Tibial nerve (tissue), 4 donors: Measurements from ENCODE around the gene PRRG1. TPM values are rescaled to one million over a fixed set of nuclear protein-coding genes. Genes with fewer than 3 reads are reported as not detected.
"Not testable (repeated sequence)": the region's sequence is repeated elsewhere in the genome, so short reads cannot be mapped to it uniquely, and the experiment has no call there.

Experiments
- DNase-seq, 2 donors: peaks; one replicate each; pipeline ENCODE4 v3.0.0-alpha.2; 2019; ENCODE audit warnings: low spot score in 2 of 2
- H3K27ac ChIP-seq, 4 donors: fragments of 200-600 bp; sonication (generic) in 3 of 4; one replicate each; pipeline ENCODE4 v1.5.1; 2017 to 2019; ENCODE audit warnings: mild to moderate bottlenecking in 1 of 4
- H3K27me3 ChIP-seq, 2 donors: fragments of 200-600 bp; sonication (generic) in 1 of 2; one replicate each; pipeline versions ENCODE4 v1.5.1 to v1.6.0; 2017 to 2019
- H3K36me3 ChIP-seq, 3 donors: fragments of 200-600 bp; sonication (generic); one replicate each; pipeline ENCODE4 v1.5.1; 2018 to 2019
- H3K4me1 ChIP-seq, 4 donors: fragments of 200-600 bp; sonication (generic) in 3 of 4; one replicate each; pipeline ENCODE4 v1.5.1; 2017 to 2019
- H3K4me3 ChIP-seq, 4 donors: fragments of 200-600 bp; sonication (generic) in 3 of 4; one replicate each; pipeline ENCODE4 v1.5.1; 2017 to 2019; ENCODE audit warnings: mild to moderate bottlenecking in 1 of 4, moderate library complexity in 1 of 4
- H3K9me3 ChIP-seq, 4 donors: fragments of 200-600 bp; sonication (generic) in 3 of 4; one replicate each; pipeline ENCODE4 v1.5.1; 2017 to 2019
- EP300 ChIP-seq, 2 donors: sonication (generic); formaldehyde crosslinking; IDR thresholded peaks; one replicate each; pipeline ENCODE4 v1.6.1; 2017; ENCODE audit warnings: antibody characterized with exemption in 2 of 2, mild to moderate bottlenecking in 1 of 2
- POLR2A ChIP-seq, 2 donors: fragments of 450-650 bp; IDR thresholded peaks; one replicate each; pipeline ENCODE4 v1.6.1; 2017; ENCODE audit warnings: antibody characterized with exemption in 2 of 2, mild to moderate bottlenecking in 2 of 2, moderate library complexity in 2 of 2
- WGBS, 2 donors: methylation state at CpG; one replicate each; pipeline ENCODE4 v1.1.5; 2018; 5-methylcytosine and 5-hydroxymethylcytosine counted together
- total RNA-seq, 4 donors: library from RNA; depleted of rRNA; stranded (reverse); fragments of >200 nt; gene quantifications; one replicate each; pipeline ENCODE4 v1.1.0, GENCODE V29; 2016
- TF ChIP-seq, protein P1 (sequence below), 5 experiments: fragments of 200-600 bp in 3 of 5; fragments of 450-650 bp in 2 of 5; sonication (generic) in 3 of 5; IDR thresholded peaks; one replicate each; pipeline ENCODE4 v1.5.1; 2016 to 2019; ENCODE audit warnings: antibody characterized with exemption in 5 of 5, mild to moderate bottlenecking in 3 of 5, moderate library complexity in 2 of 5

Gene PRRG1
- 10 to 100 TPM; 15.5 to 21.3 (median 18.4) TPM for total RNA-seq

DNA sequence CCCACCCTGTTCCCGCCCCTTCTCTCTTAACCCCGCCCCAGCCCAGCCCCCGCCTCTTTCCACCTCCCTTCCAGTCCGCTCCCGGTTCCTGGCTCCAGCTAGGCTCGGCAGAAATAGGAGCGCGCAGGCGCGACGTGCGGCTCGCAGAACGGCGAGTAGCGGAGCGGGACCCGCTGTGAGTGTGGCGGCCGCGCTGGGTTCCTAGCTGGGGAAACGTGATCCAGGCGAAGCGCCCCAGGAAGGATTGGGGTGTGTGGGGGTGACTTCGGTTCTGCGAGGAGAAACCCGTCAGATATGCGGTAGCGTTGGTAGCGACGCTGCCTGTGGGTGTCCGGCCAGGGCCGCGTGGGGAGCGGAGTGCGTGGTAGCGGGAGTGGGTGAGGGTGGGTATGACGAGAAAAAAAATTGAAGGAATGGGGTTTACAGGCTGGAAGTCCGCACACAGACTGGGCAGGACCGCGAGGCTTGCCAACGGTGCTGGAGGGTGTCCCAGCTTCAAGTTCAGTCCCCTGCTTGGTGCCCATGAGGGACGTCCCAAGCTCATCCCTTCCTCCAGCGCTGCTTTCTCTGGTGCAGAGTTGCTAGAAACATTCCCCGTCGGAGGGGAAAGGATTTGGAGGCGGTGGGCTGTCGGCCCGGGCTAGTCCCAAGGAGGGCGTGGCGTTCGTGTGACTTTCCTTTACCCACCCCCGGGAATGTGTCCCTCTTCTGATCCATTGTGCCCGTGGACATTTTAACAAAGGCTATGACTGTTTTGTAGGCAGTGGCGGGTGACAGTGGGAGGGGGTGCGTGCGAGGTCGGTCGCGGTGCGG, at the start of gene PRRG1:
PRRG1 (plus strand) TSS at position 144 of the 813 bp plus-strand sequence. CDS start 56,886 bp downstream, outside the sequence.
- Histone ChIP-seq H3K9me3 (no peaks in the 10 kb centered on the region), H3K4me1 (peaks cover 0 to 25% (median 0%) of the 10 kb centered on the region in 4 donors), H3K4me3 (peak within 1 kb of the TSS; percentile 47 to 74 (median 54)), H3K27ac (peak within 1 kb of the TSS; percentile 80 to 92 (median 87)), H3K27me3 (no peaks in the 10 kb centered on the region), H3K36me3 (no peaks in the 10 kb centered on the region)
- WGBS, 2 donors = 1 to 43% methylated on average over 31 to 61 of the region's 61 CpGs
- TF ChIP-seq, protein P1, sequence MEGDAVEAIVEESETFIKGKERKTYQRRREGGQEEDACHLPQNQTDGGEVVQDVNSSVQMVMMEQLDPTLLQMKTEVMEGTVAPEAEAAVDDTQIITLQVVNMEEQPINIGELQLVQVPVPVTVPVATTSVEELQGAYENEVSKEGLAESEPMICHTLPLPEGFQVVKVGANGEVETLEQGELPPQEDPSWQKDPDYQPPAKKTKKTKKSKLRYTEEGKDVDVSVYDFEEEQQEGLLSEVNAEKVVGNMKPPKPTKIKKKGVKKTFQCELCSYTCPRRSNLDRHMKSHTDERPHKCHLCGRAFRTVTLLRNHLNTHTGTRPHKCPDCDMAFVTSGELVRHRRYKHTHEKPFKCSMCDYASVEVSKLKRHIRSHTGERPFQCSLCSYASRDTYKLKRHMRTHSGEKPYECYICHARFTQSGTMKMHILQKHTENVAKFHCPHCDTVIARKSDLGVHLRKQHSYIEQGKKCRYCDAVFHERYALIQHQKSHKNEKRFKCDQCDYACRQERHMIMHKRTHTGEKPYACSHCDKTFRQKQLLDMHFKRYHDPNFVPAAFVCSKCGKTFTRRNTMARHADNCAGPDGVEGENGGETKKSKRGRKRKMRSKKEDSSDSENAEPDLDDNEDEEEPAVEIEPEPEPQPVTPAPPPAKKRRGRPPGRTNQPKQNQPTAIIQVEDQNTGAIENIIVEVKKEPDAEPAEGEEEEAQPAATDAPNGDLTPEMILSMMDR (IDR thresholded peaks at IDR 0.05) = no peak
- peak in 1 of 2 donors; percentile 86 for TF ChIP-seq EP300 (IDR thresholded peaks at IDR 0.05)
- TF ChIP-seq POLR2A (IDR thresholded peaks at IDR 0.05) = peak; percentile 36 to 66
- peak; percentile 42 to 43 for DNase-seq

DNA sequence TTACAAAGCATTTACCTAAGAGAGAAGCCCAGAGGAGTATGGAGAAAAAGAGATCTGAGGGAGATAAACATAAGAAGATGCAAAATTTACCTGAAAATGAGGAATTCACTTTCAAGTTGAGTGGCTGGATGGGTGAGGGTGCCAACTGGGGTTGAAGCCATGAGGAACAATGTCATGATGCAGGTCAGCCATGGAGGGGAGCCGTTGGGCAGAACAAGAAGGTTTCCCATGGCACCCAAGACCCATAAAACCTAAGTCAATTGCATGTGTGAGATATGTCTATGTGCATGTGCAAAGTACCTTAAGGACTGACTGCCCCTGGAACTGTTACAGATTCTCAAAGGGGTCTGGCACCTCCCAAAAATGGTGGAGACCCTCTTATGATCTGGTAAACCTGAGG, 46.6 kb upstream of the PRRG1 start:
- peak in 1 of 2 donors; percentile 5 for DNase-seq
- Histone ChIP-seq H3K36me3 (no peaks in the 10 kb centered on the region), H3K4me1 (no peaks in the 10 kb centered on the region), H3K27me3 (no peaks in the 10 kb centered on the region), H3K4me3 (no peak overlapping the region), H3K9me3 (peaks cover 0 to 3% (median 0%) of the 10 kb centered on the region in 4 donors), H3K27ac (no peak overlapping the region)
- 20 to 24% methylated on average over 1 of the region's 1 CpG for WGBS, 2 donors
- no peak for TF ChIP-seq POLR2A (IDR thresholded peaks at IDR 0.05)
- TF ChIP-seq, protein P1 (IDR thresholded peaks at IDR 0.05) = peak in 3 of 5 experiments; percentile 18 to 27 (median 19)

DNA sequence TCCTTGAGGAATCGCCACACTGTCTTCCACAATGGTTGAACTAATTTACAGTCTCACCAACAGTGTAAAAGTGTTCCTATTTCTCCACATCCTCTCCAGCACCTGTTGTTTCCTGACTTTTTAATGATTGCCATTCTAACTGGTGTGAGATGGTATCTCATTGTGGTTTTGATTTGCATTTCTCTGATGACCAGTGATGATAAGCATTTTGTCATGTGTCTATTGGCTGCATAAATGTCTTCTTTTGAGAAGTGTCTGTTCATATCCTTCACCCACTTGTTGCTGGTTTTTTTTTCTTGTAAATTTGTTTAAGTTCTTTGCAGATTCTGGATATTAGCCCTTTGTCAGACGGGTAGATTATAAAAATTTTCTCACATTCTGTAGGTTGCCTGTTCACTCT, 43.9 kb upstream of the PRRG1 start:
- H3K36me3 ChIP-seq, DNase-seq, H3K27me3 ChIP-seq, H3K27ac ChIP-seq, H3K9me3 ChIP-seq, H3K4me3 ChIP-seq, H3K4me1 ChIP-seq: not testable (repeated sequence)
- 69 to 93% methylated on average over 1 to 2 of the region's 2 CpGs for WGBS, 2 donors

DNA sequence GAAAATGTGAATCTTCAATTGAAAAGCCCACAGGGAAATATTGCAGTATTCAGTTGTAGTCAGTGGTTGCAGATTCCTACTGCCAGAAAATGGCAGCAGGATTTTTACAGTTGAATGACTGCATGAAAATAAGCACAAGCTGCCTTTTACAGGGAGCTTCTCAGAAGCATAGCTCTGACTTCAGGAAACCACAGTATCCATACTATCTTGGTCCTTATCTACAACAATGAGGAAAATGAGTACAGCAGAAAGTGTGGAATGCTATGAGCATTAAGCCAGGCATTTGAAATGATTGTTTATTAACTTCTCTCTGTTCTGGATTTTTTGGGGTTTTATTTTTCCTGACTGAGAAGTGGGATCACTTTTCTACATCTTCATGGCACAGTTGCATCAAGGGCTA, 34.6 kb upstream of the PRRG1 start:
- Histone ChIP-seq H3K36me3 (no peaks in the 10 kb centered on the region), H3K27ac (no peak overlapping the region), H3K27me3 (no peaks in the 10 kb centered on the region), H3K4me3 (no peak overlapping the region), H3K9me3 (no peaks in the 10 kb centered on the region), H3K4me1 (no peaks in the 10 kb centered on the region)
- DNase-seq = no peak
- TF ChIP-seq, protein P1 (IDR thresholded peaks at IDR 0.05) = no peak
- TF ChIP-seq EP300 (IDR thresholded peaks at IDR 0.05) = no peak
- no peak for TF ChIP-seq POLR2A (IDR thresholded peaks at IDR 0.05)

DNA sequence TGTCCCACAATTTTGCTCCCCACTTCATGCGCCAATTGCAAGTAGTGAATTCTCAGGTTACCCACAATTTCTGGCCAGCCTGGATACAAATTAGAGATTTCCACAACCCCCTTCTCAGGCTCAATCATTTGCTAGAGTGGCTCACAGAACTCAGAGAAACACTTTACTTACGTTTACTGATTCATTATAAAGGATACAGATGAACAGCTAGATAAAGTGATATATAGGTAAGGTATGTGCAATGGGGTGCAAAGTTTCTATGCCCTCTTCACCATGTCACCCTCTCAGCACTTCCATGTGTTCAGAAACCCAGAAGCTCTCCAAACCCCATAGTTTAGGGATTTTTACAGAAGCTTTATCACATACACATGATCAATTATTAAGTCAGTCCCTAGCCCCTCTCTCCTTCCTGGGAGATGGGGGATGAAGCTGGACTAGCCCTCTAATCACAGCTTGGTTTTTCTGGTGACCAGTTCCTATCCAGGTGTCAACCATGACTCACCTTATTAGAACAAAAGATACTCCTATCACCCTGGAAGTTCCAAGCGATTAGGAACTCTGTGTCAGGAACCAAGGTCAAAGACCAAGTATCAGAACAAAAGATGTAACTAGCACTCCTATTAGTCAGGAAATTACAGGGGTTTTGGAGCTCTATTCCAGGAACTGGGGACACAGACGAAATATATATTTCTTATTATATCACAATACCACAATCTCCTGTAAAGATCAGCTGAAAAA, 33.5 kb upstream of the PRRG1 start:
- no peak for TF ChIP-seq EP300 (IDR thresholded peaks at IDR 0.05)
- Histone ChIP-seq H3K4me1 (no peaks in the 10 kb centered on the region), H3K27me3 (no peaks in the 10 kb centered on the region), H3K4me3 (no peak overlapping the region), H3K36me3 (no peaks in the 10 kb centered on the region), H3K9me3 (no peaks in the 10 kb centered on the region), H3K27ac (no peak overlapping the region)
- WGBS, 2 donors = 65 to 88% methylated on average over 4 of the region's 4 CpGs
- DNase-seq = no peak
